Left lung (tissue), 10 donors: ENCODE data around the gene NXF1. TPM values are rescaled to one million over a fixed set of nuclear protein-coding genes. Genes with fewer than 3 reads are reported as not detected.
A peak's percentile ranks its signal among the peaks of the same experiment; 100 is the strongest.

Experiments used
- ATAC-seq: fragments of 200-7000 bp; cut with Tn5 transposase; one replicate; pipeline ENCODE4 v1.9.1; 2020; ENCODE audit warnings: moderate library complexity
- DNase-seq, 4 donors: peaks; one replicate each; pipeline ENCODE4 v3.0.0-alpha.2; 2013 to 2020
- H3K27ac ChIP-seq, 2 donors: fragments of 200-600 bp; sonication (generic) in 1 of 2; one replicate each; pipeline versions ENCODE4 v1.5.0 to v1.8.0; 2020 to 2021
- H3K27me3 ChIP-seq, 2 donors: fragments of 200-600 bp; sonication (generic) in 1 of 2; one replicate each; pipeline versions ENCODE4 v1.5.0 to v1.8.0; 2020 to 2021
- H3K36me3 ChIP-seq, 2 donors: fragments of 200-600 bp; sonication (generic) in 1 of 2; one replicate each; pipeline versions ENCODE4 v1.5.0 to v1.8.0; 2020 to 2021
- H3K4me1 ChIP-seq, 2 donors: fragments of 200-600 bp; one replicate each; pipeline ENCODE4 v1.8.0; 2021
- H3K4me3 ChIP-seq, 2 donors: fragments of 200-600 bp; sonication (generic) in 1 of 2; one replicate each; pipeline versions ENCODE4 v1.5.0 to v1.8.0; 2020 to 2021; ENCODE audit warnings: mild to moderate bottlenecking in 1 of 2
- H3K9me3 ChIP-seq, 2 donors: fragments of 200-600 bp; sonication (generic) in 1 of 2; one replicate each; pipeline versions ENCODE4 v1.5.0 to v1.8.0; 2020 to 2021
- CTCF ChIP-seq, 2 donors: fragments of 200-600 bp; sonication (generic) in 1 of 2; IDR thresholded peaks; one replicate each; pipeline versions ENCODE4 v1.5.0 to v1.8.0; 2021; ENCODE audit warnings: antibody characterized with exemption in 2 of 2
- intact Hi-C, 2 donors: fragments of 100-400 bp; cut with DNase I; formaldehyde crosslinking; loops; one replicate each; pipeline versions ENCODE4 v1.11.2 to v1.14.2; 2022
- polyA plus RNA-seq, 6 donors: library from polyadenylated mRNA; unstranded; fragments of 120-200 nt; gene quantifications; one replicate each; pipeline ENCODE4 v1.2.1, GENCODE V29; 2013; ENCODE audit not compliant: insufficient read length in 6 of 6
- total RNA-seq, 2 donors: library from RNA; stranded (reverse); fragmentation: NEBNext Ultra II Directional; extraction: Animal tissue kit (Norgen Biotek cat#: 25700); gene quantifications; one replicate each; pipeline ENCODE4 v1.2.1, GENCODE V29; 2021
- donor health status: DM: no; HTN: yes; CAD: no.
- donor health status: DM: no; HTN: no; CAD: no.

Gene NXF1
- total and polyA plus RNA-seq, 8 donors, result 67.8 to 157 (median 128) TPM

- Histone ChIP-seq H3K4me3 (no peak overlapping the region), H3K27ac (no peak overlapping the region), H3K36me3 (peaks cover 0 to 84% of the 10 kb centered on the region in 2 donors), H3K4me1 (peaks cover 13 to 38% of the 10 kb centered on the region in 2 donors), H3K9me3 (no peaks in the 10 kb centered on the region), H3K27me3 (no peaks in the 10 kb centered on the region)
- no peak for ATAC-seq
- intact Hi-C loops, result loop anchor here in 1 of 2 donors (10.0 kb wide), 1 partner anchor 61 kb away; no protein-coding TSS in a partner anchor
- TF ChIP-seq CTCF (IDR thresholded peaks at IDR 0.05), result no peak
- no peak for DNase-seq
Observed at GRCh38 chr11:62794201-62794775, 11.0 kb downstream of the NXF1 start.

- Histone ChIP-seq H3K4me1 (peaks cover 21 to 54% of the 10 kb centered on the region in 2 donors), H3K36me3 (peaks cover 0 to 69% of the 10 kb centered on the region in 2 donors), H3K27ac (peak overlapping the region; percentile 86), H3K9me3 (no peaks in the 10 kb centered on the region), H3K27me3 (no peaks in the 10 kb centered on the region), H3K4me3 (peak overlapping the region; percentile 88 to 95)
- no peak for TF ChIP-seq CTCF (IDR thresholded peaks at IDR 0.05)
- DNase-seq (peak in 2 of 4 donors; percentile 63 to 72), ATAC-seq (no peak)
- intact Hi-C loops, result loop anchor here in 1 of 2 donors (10.0 kb wide), 1 partner anchor 63 kb away; no protein-coding TSS in a partner anchor
Observed at GRCh38 chr11:62792202-62792575, 13.1 kb downstream of the NXF1 start.

GRCh38 chr11:62791501-62792201 lies 13.6 kb downstream of the NXF1 start, which contains the start of gene TMEM223:
Gene TMEM223 (minus strand): TSS chr11:62792006. CDS start chr11:62791994, 12 bp downstream.
- DNase-seq, result peak; percentile 83 to 98 (median 90)
- peak in 1 of 2 donors; percentile 29 for TF ChIP-seq CTCF (IDR thresholded peaks at IDR 0.05)
- Histone ChIP-seq H3K27me3 (no peaks in the 10 kb centered on the region), H3K36me3 (peaks cover 0 to 63% of the 10 kb centered on the region in 2 donors), H3K4me1 (peaks cover 21 to 54% of the 10 kb centered on the region in 2 donors), H3K9me3 (no peaks in the 10 kb centered on the region), H3K27ac (peak within 1 kb of the TSS; percentile 86), H3K4me3 (peak within 1 kb of the TSS; percentile 88 to 95)
- intact Hi-C loops, result loop anchor here in 1 of 2 donors (10.0 kb wide), 1 partner anchor 63 kb away; no protein-coding TSS in a partner anchor
- ATAC-seq, result peak; percentile 90

GRCh38 chr11:62789576-62789975 lies 15.7 kb downstream of the NXF1 start:
- no peak for ATAC-seq
- no peak for DNase-seq
- intact Hi-C loops, result no loop called here

More at GRCh38 chr11:62789576-62789975, 15.7 kb downstream of the NXF1 start:
- H3K4me1 ChIP-seq, result peaks cover 26 to 66% of the 10 kb centered on the region in 2 donors
- H3K27ac ChIP-seq, result no peak overlapping the region
- no peaks in the 10 kb centered on the region for H3K27me3 ChIP-seq
- H3K36me3 ChIP-seq, result peaks cover 0 to 49% of the 10 kb centered on the region in 2 donors
- no peak overlapping the region for H3K4me3 ChIP-seq
- no peak for TF ChIP-seq CTCF (IDR thresholded peaks at IDR 0.05)
- no peaks in the 10 kb centered on the region for H3K9me3 ChIP-seq
